Cardiac ventricle fibroblast (primary cell): ENCODE measurements around the gene COL6A1. TPM values are rescaled to one million over a fixed set of nuclear protein-coding genes. Genes with fewer than 3 reads are reported as not detected.

Source experiments
- total RNA-seq: library from RNA; depleted of rRNA; stranded (reverse); fragments of >200 nt; gene quantifications from 2 replicates; pipeline ENCODE4 v1.2.3, GENCODE V29; 2015

The COL6A1 gene
- 7,403 and 7,693 TPM in 2 replicates for total RNA-seq

DNA sequence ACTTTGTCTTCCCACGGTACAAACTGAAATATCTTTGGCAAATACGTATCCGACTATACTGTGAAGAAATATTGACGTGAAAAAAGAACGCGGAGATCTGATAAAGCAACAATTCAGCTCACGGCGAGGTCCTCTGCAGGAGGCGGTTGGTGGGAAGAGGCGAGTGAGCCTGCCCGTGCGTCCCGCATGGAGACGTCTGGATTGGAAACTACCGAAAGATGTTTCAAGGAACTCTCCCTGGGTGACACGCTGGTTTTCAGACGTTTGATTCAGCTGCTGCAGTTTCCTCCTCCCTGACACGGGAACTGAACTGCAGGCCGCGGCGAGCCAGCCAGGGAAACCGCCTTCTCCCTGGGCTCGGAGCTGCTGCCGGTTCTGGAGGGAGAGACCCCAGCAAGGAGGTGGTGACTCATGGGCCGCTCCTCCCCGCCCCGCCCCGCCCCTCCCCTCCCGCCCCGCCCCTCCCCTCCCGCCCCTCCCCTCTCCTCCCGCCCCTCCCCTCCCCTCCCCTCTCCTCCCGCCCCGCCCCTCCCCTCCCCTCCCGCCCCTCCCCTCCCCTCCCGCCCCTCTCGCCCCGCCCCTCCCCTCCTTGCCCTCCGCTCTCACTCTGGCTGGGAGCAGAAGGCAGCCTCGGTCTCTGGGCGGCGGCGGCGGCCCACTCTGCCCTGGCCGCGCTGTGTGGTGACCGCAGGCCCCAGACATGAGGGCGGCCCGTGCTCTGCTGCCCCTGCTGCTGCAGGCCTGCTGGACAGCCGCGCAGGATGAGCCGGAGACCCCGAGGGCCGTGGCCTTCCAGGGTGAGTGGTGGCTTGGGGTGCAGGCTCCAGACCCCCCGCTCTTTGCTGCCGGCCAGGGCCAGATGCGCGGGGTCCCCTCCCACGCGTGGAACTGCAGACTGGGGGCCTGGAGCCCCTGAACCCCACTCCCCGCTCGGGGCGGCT, at the start of gene COL6A1:
COL6A1 (plus strand) TSS at position 620 of the 941 bp plus-strand sequence; CDS start at position 701, 81 bp downstream.

Other genes with a start within 250 kb of the COL6A1 start
- 5,191 and 6,443 TPM in 2 replicates for gene COL6A2, start 116.3 kb downstream of the COL6A1 start, total RNA-seq
- gene FTCD, start 173.8 kb downstream of the COL6A1 start, total RNA-seq = not detected in 2 replicates
- 22.2 and 26.4 TPM in 2 replicates for gene SPATC1L, start 202.7 kb downstream of the COL6A1 start, total RNA-seq
- gene LSS, start 247.0 kb downstream of the COL6A1 start, total RNA-seq = 61.1 and 66.4 TPM in 2 replicates